ENCODE measurements around the gene PDE6B. TPM values are rescaled to one million over a fixed set of nuclear protein-coding genes. Genes with fewer than 3 reads are reported as not detected.

Gene PDE6B
- total RNA-seq, 4 donors from 2014 or later = 0.81 to 5.5 (median 1.8) TPM

- Histone ChIP-seq H3K4me3 (no peak overlapping the region), H3K27me3 (peaks cover 43% of the 10 kb centered on the region), H3K9me3 (no peaks in the 10 kb centered on the region), H3K27ac (no peak overlapping the region), H3K36me3 (no peaks in the 10 kb centered on the region), H3K4me1 (no peaks in the 10 kb centered on the region)
- ATAC-seq = no peak
- TF ChIP-seq EP300 (IDR thresholded peaks at IDR 0.05) (no peak), POLR2A (IDR thresholded peaks at IDR 0.05) (no peak), CTCF (IDR thresholded peaks at IDR 0.05) (no peak), POLR2AphosphoS5 (IDR thresholded peaks at IDR 0.05) (no peak)
- WGBS, 2 donors (ENCODE audit: low coverage in 1 of 2) = no CpG with 5 or more reads among the region's 23 CpGs
These were observed 32.0 kb downstream of the PDE6B start for GRCh38 chr4:657338-657833.

DNA sequence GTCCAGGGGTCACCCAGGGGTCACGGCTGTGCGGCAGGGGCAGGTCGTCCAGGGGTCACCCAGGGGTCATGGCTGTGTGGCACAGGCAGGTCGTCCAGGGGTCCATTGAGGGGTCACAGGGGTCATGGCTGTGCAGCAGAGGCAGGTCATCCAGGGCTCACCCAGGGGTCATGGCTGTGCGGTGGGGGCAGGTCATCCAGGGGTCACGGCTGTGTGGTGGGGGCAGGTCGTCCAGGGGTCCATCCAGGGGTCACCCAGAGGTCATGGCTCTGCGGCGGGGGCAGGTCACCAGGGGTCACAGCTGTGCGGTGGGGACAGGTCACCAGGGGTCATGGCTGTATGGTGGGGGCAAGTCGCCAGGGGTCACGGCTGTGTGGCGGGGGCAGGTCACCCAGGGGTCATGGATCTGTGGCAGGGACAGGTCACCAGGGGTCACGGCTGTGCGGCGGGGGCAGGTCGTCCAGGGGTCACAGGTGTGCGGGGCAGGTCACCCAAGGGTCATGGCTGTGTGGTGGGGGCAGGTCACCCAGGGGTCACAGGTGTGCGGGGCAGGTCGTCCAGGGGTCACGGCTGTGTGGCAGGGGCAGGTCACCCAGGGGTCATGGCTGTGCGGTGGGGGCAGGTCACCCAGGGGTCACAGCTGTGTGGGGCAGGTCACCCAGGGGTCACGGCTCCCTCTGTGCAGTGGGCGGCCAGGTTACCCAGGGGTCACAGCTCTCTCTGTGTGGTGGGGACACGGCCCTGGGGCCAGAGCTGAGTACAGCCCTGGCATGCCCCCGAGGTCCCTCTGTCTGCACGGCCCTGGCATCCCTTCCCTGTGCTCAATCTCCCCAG is 32.7 kb downstream of the PDE6B start:
- Histone ChIP-seq H3K4me1 (peaks cover 0 to 3% (median 0%) of the 10 kb centered on the region in 3 donors), H3K4me3 (no peak overlapping the region), H3K9me3 (no peaks in the 10 kb centered on the region), H3K36me3 (no peaks in the 10 kb centered on the region), H3K27ac (no peak overlapping the region), H3K27me3 (peaks cover 48% of the 10 kb centered on the region)
- 20% methylated on average over 1 of the region's 27 CpGs; no CpG with 5 or more reads in 1 of the 2 donors for WGBS, 2 donors (ENCODE audit: low coverage in 1 of 2)
- ATAC-seq = no peak
- TF ChIP-seq EP300 (IDR thresholded peaks at IDR 0.05) = no peak
- TF ChIP-seq POLR2A (IDR thresholded peaks at IDR 0.05) = no peak
- no peak for TF ChIP-seq POLR2AphosphoS5 (IDR thresholded peaks at IDR 0.05)
- TF ChIP-seq CTCF (IDR thresholded peaks at IDR 0.05) = no peak

- Histone ChIP-seq H3K36me3 (no peaks in the 10 kb centered on the region), H3K9me3 (no peaks in the 10 kb centered on the region), H3K4me3 (no peak overlapping the region), H3K4me1 (peaks cover 0 to 12% (median 4%) of the 10 kb centered on the region in 3 donors), H3K27me3 (peaks cover 51% of the 10 kb centered on the region), H3K27ac (no peak overlapping the region)
- TF ChIP-seq POLR2AphosphoS5 (IDR thresholded peaks at IDR 0.05) (no peak), EP300 (IDR thresholded peaks at IDR 0.05) (no peak), POLR2A (IDR thresholded peaks at IDR 0.05) (no peak), CTCF (IDR thresholded peaks at IDR 0.05) (no peak)
- WGBS, 2 donors (ENCODE audit: low coverage in 1 of 2) = 78 to 81% methylated on average over 13 to 27 of the region's 32 CpGs
- no peak for ATAC-seq
These were observed 33.6 kb downstream of the PDE6B start for GRCh38 chr4:658681-659667.

GRCh38 chr4:659851-660250 is 34.5 kb downstream of the PDE6B start:
- WGBS, 2 donors (ENCODE audit: low coverage in 1 of 2) = 90% methylated on average over 2 of the region's 8 CpGs; no CpG with 5 or more reads in 1 of the 2 donors
- Histone ChIP-seq H3K36me3 (no peaks in the 10 kb centered on the region), H3K9me3 (no peaks in the 10 kb centered on the region), H3K4me3 (no peak overlapping the region), H3K27ac (no peak overlapping the region), H3K27me3 (peaks cover 51% of the 10 kb centered on the region), H3K4me1 (peaks cover 0 to 18% (median 8%) of the 10 kb centered on the region in 3 donors)
- no peak for TF ChIP-seq POLR2AphosphoS5 (IDR thresholded peaks at IDR 0.05)
- TF ChIP-seq POLR2A (IDR thresholded peaks at IDR 0.05) = no peak
- TF ChIP-seq EP300 (IDR thresholded peaks at IDR 0.05) = no peak
- TF ChIP-seq CTCF (IDR thresholded peaks at IDR 0.05) = no peak
- no peak for ATAC-seq

All from gastroesophageal sphincter (tissue), 4 donors.